NT2/D1 (cell line): ENCODE measurements around the gene DNAJC22.
"Not testable (repeated sequence)": the region's sequence is repeated elsewhere in the genome, so short reads cannot be mapped to it uniquely, and the experiment has no call there.

Source experiments
- DNase-seq: peaks from one replicate; pipeline ENCODE4 v3.0.0-alpha.2; 2011; ENCODE audit warnings: low read depth, low spot score
- H3K27me3 ChIP-seq: 2 replicates; pipeline ENCODE4 v1.6.0; 2011; ENCODE audit warnings: mild to moderate bottlenecking; ENCODE audit not compliant: insufficient read length, insufficient read depth
- H3K36me3 ChIP-seq: 2 replicates; pipeline ENCODE4 v1.6.1; 2011; ENCODE audit warnings: mild to moderate bottlenecking, low read length, mixed read lengths; ENCODE audit not compliant: insufficient read depth, insufficient read length
- H3K4me1 ChIP-seq: 2 replicates; pipeline ENCODE4 v1.5.1; 2011; ENCODE audit not compliant: insufficient read depth, insufficient read length
- H3K4me3 ChIP-seq: 2 replicates; pipeline ENCODE4 v1.5.1; 2011; ENCODE audit warnings: low read depth; ENCODE audit not compliant: insufficient read length
- H3K9ac ChIP-seq: 2 replicates; pipeline ENCODE4 v1.6.0; 2011; ENCODE audit warnings: low read depth; ENCODE audit not compliant: insufficient read length
- H3K9me3 ChIP-seq: 2 replicates; pipeline ENCODE4 v1.5.1; 2011; ENCODE audit warnings: mild to moderate bottlenecking, low read length; ENCODE audit not compliant: insufficient read depth
- SUZ12 ChIP-seq: IDR thresholded peaks from 2 replicates; pipeline ENCODE4 v1.6.1; 2011; ENCODE audit not compliant: insufficient read length, insufficient read depth; ENCODE audit errors: extremely low read depth
- YY1 ChIP-seq: IDR thresholded peaks from 2 replicates; pipeline ENCODE4 v1.6.1; 2011; ENCODE audit not compliant: insufficient read length, insufficient read depth
- ZNF274 ChIP-seq: IDR thresholded peaks from 2 replicates; pipeline ENCODE4 v1.6.1; 2011; ENCODE audit warnings: mild to moderate bottlenecking, low read depth, low read length

Gene DNAJC22

DNA sequence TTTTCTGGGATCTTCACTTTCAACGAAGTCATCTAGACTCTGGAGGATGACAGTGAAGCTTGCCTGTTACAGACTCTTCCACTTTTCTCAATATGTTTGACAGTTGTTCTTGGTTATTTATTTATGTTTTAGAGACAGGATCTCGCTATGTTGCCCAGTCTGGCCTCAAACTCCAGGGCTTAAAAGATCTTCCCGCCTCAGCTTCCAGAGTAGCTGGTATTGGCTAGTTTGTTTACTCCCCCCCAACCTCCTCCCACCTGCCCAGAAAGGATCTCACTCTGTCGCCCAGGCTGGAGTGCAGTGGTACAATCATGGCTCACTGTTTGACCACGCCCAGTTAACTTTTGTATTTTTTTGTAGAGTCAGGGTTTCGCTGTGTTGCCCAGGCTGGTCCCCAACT is 23.9 kb downstream of the DNAJC22 start:
- H3K4me3 ChIP-seq = no peak overlapping the region

DNA sequence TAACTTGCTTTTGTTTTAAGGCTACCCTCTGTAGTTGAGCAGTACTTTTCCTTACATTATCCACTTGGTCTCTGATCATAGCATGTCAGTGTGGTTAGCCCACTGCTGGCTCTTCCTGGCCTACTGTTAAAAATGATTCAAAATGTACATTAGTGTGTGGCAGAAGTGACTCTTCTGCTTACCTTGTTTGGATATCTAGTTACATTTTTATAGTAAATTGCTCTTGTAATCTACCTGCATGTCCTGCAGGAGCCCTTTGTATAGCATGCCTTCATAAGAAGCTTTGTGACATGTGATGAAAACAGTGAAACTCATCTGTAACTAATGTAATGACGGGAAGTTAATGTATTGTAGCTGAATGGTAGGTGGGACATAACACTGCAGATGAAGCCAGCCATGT is 28.7 kb downstream of the DNAJC22 start:
- Histone ChIP-seq H3K4me3 (no peak overlapping the region), H3K4me1 (no peaks in the 10 kb centered on the region), H3K27me3 (no peaks in the 10 kb centered on the region), H3K9ac (no peak overlapping the region), H3K9me3 (no peaks in the 10 kb centered on the region), H3K36me3 (peaks cover 6% of the 10 kb centered on the region)
- no peak for TF ChIP-seq ZNF274
- no peak for DNase-seq

More for the DNA sequence above, 23.9 kb downstream of the DNAJC22 start:
- TF ChIP-seq SUZ12 (no peak), YY1 (no peak), ZNF274 (no peak)
- no peak for DNase-seq
- H3K9me3 ChIP-seq = no peaks in the 10 kb centered on the region
- peaks cover 6% of the 10 kb centered on the region for H3K36me3 ChIP-seq
- no peak overlapping the region for H3K9ac ChIP-seq
- H3K27me3 ChIP-seq = no peaks in the 10 kb centered on the region
- peaks cover 2% of the 10 kb centered on the region for H3K4me1 ChIP-seq

DNA sequence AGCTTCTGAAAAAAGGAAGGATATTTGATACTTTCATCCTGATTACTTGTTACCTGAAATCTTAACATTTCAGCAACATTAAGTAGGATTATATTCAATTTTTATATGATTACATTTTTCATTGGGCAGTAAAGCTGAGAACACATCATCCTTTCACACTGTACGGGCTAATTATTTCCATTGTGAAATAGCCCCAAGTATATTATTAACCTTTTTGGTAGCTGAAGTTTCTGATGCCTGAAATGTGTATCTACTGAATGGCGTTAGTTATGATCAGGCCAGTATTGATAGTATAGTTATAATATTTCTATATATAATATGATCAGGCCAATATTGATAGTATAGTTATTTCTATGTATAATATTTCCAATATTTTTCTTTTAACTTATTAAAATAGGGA is 30.7 kb downstream of the DNAJC22 start:
- H3K36me3 ChIP-seq = peaks cover 4% of the 10 kb centered on the region
- no peaks in the 10 kb centered on the region for H3K4me1 ChIP-seq
- no peaks in the 10 kb centered on the region for H3K9me3 ChIP-seq
- TF ChIP-seq SUZ12 (no peak), YY1 (no peak), ZNF274 (no peak)
- no peak overlapping the region for H3K9ac ChIP-seq
- no peaks in the 10 kb centered on the region for H3K27me3 ChIP-seq
- no peak overlapping the region for H3K4me3 ChIP-seq
- no peak for DNase-seq

DNA sequence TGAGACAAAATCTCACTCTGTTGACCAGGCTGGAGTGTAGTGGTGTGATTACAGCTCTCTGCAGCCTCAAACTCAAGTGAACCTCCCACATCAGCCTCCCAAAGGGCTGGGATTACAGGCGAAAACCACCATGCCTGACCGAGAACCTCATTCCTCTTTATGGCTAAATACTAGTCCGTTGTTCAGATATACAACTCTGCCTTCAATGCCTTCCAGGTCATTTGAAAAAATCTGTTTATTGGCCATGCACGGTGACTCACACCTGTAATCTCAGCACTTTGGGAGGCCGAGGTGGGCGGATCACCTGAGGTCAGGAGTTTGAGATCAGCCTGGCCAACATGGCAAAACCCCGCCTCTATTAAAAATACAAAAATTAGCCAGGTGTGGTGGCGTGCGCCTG is 33.5 kb downstream of the DNAJC22 start:
- not testable (repeated sequence) for H3K4me3 ChIP-seq, DNase-seq, H3K36me3 ChIP-seq, H3K4me1 ChIP-seq, H3K9me3 ChIP-seq, H3K9ac ChIP-seq, H3K27me3 ChIP-seq

DNA sequence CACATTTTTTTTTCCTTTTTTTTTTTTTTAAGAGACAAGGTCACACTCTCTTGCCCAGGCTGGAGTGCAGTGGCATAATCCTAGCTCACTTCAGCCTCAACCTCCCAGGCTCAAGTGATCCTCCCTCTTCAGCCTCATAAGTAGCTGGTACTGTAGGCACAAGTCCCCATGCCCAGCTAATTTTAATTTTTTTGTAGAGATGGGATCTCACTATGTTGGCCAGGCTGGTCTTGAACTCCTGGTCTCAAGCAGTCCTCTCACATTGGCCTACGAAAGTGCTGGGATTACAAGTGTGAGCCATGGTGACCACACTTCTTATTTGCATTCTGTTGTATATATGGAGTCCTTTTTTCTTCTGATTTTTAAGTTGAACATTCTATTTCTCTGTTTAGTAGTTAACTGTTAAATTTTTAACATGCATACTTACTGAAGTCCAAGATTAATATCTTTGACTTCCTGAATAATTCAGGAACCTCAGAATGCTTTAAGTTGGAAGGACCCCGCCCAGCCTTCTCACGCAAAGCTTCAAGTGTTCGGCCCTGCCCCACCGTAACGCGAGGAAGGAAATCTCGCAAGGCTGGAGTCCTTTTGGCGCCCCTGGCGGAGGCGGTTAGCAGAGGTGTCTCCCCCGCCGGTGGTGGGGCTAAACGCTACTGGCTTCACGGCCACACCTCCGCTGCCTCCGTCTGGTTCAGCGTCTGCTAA is 42.1 kb downstream of the DNAJC22 start:
- Histone ChIP-seq H3K9me3 (no peaks in the 10 kb centered on the region), H3K4me3 (no peak overlapping the region), H3K27me3 (no peaks in the 10 kb centered on the region), H3K4me1 (peaks cover 4% of the 10 kb centered on the region), H3K36me3 (peaks cover 10% of the 10 kb centered on the region), H3K9ac (no peak overlapping the region)
- no peak for DNase-seq
- TF ChIP-seq ZNF274 (no peak), YY1 (no peak), SUZ12 (no peak)

DNA sequence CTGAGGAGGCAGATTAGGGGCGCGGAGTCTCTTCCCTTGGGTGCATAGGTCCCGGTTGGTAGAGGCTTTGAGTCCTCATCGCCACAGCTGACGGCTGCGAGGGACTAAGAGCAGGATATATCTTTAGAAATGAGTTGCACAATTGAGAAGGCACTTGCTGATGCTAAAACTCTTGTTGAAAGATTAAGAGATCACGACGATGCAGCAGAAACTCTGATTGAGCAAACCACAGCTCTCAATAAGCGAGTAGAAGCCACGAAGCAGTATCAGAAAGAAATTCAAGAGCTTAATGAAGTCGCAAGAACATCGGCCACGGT is 42.7 kb downstream of the DNAJC22 start:
- no peak overlapping the region for H3K9ac ChIP-seq
- H3K27me3 ChIP-seq = no peaks in the 10 kb centered on the region
- DNase-seq = no peak
- TF ChIP-seq YY1 = no peak
- TF ChIP-seq SUZ12 = no peak
- no peak for TF ChIP-seq ZNF274
- H3K36me3 ChIP-seq = peaks cover 13% of the 10 kb centered on the region
- H3K4me1 ChIP-seq = peaks cover 4% of the 10 kb centered on the region
- H3K4me3 ChIP-seq = no peak overlapping the region
- no peaks in the 10 kb centered on the region for H3K9me3 ChIP-seq

DNA sequence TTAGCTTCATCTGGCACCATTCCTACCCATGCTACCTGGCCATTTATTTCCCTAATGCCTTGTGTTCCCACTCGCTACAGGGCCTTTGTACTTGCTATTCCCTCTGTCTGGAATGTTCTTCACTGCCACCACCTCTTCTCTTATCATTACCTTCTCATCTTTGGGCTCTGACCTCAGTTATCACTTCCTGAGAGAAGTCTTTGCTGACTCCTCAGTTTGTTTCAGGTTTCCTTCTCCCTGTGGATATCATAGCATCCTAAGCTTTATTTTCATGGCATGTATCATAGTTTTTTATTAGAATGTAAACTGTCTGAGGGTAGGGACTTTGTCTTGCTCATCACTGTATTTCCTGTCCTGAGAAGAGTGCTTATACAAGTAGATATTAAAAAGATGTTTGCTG is 50.3 kb downstream of the DNAJC22 start:
- no peaks in the 10 kb centered on the region for H3K27me3 ChIP-seq
- no peaks in the 10 kb centered on the region for H3K9me3 ChIP-seq
- peaks cover 6% of the 10 kb centered on the region for H3K36me3 ChIP-seq
- no peak overlapping the region for H3K4me3 ChIP-seq
- TF ChIP-seq YY1 (no peak), SUZ12 (no peak), ZNF274 (no peak)
- no peak for DNase-seq
- H3K9ac ChIP-seq = no peak overlapping the region
- H3K4me1 ChIP-seq = no peaks in the 10 kb centered on the region

DNA sequence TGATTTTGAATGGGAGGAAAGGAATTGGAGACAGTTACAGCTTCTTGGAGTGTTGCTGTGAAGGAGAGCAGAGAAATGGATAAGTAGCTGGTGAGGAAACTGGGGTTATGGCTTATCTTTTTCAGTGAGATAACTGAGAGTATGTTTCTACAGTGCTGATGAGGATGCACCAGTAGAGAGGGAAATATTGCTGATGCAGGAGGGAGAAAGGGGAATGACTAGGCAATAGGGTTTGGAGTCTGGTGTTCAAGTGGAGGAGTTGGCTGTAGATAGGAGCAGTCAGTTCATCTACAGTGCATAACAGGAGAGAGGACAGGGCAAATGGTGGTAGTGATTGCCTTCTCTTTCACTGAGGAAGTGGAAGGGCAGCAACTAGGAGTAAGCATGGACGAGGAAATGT is 53.6 kb downstream of the DNAJC22 start:
- H3K36me3 ChIP-seq = no peaks in the 10 kb centered on the region
- no peaks in the 10 kb centered on the region for H3K27me3 ChIP-seq
- TF ChIP-seq ZNF274 (no peak), YY1 (no peak), SUZ12 (no peak)
- no peak overlapping the region for H3K4me3 ChIP-seq
- no peaks in the 10 kb centered on the region for H3K4me1 ChIP-seq
- no peak overlapping the region for H3K9ac ChIP-seq
- no peak for DNase-seq
- H3K9me3 ChIP-seq = no peaks in the 10 kb centered on the region
